ENCODE data around the gene NDFIP1.

NDFIP1 gene

DNA sequence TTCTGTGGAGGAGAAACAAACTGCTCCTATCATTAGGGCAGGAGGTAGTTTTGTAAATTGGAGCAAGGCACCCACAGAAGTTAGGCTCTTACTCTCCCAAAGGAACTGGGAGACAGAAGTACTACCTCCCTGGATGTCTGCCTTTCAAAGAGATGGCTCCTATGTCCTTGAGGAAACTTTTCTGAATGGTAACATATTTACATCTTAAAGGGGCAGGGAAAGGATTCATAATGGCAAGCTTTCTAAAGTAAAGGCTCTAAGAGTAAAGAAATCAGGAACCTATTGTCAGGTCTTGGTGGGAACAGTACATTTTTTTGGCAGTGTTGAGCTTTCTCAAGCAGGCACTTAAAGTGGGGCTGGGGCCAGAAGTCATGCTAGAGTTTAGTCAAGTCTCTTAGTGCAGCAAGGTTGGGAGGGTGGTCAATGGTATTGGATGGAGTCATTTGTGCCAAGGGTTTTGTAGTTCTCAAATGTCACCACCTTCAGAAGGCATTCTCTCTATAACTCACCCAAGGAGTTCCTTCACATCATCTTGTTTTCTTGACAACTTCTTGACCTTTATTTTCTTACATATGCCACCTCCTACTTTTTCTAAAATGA lies 26.3 kb upstream of the NDFIP1 start:
- TF ChIP-seq, protein P1, sequence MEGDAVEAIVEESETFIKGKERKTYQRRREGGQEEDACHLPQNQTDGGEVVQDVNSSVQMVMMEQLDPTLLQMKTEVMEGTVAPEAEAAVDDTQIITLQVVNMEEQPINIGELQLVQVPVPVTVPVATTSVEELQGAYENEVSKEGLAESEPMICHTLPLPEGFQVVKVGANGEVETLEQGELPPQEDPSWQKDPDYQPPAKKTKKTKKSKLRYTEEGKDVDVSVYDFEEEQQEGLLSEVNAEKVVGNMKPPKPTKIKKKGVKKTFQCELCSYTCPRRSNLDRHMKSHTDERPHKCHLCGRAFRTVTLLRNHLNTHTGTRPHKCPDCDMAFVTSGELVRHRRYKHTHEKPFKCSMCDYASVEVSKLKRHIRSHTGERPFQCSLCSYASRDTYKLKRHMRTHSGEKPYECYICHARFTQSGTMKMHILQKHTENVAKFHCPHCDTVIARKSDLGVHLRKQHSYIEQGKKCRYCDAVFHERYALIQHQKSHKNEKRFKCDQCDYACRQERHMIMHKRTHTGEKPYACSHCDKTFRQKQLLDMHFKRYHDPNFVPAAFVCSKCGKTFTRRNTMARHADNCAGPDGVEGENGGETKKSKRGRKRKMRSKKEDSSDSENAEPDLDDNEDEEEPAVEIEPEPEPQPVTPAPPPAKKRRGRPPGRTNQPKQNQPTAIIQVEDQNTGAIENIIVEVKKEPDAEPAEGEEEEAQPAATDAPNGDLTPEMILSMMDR (IDR thresholded peaks at IDR 0.05): no peak

DNA sequence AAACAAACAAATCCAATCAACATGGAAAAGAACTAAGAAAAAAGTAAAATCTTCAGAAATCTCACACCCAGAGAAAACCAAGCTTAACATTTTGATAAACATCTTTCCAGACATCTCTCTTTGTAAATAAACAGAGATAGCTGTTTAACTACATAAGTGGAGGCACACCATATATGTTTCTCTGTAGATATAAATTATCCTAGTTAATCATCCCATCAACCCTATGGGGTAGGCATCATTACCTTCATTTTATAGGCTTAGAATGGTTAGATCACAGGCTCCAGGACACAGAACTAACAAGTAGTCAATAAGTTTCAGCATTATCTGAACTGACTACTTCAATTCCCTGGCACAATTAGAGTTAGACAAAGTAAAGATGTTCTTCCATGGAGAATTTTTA lies 22.4 kb upstream of the NDFIP1 start:
- TF ChIP-seq, protein P1 (IDR thresholded peaks at IDR 0.05): no peak

DNA sequence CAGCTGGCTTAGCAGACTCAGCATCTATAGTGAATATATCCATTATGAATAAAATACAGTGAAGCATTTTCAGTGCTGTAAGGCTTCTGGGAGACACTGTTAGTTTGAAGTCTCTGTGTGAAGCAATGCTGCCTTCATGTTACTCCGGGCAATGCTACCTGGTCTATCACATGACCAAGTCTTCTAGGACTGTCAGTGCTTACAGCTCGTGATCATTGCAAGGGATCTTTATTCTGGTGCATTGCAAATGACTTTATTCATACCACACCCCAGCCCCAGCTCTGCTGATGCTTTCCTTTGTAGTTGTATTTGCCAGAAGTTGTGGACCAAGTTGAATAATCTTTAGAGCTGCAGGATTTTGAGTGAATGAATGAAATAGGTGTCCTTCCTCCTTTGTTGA lies 21.9 kb upstream of the NDFIP1 start:
- TF ChIP-seq, protein P1 (IDR thresholded peaks at IDR 0.05): no peak

DNA sequence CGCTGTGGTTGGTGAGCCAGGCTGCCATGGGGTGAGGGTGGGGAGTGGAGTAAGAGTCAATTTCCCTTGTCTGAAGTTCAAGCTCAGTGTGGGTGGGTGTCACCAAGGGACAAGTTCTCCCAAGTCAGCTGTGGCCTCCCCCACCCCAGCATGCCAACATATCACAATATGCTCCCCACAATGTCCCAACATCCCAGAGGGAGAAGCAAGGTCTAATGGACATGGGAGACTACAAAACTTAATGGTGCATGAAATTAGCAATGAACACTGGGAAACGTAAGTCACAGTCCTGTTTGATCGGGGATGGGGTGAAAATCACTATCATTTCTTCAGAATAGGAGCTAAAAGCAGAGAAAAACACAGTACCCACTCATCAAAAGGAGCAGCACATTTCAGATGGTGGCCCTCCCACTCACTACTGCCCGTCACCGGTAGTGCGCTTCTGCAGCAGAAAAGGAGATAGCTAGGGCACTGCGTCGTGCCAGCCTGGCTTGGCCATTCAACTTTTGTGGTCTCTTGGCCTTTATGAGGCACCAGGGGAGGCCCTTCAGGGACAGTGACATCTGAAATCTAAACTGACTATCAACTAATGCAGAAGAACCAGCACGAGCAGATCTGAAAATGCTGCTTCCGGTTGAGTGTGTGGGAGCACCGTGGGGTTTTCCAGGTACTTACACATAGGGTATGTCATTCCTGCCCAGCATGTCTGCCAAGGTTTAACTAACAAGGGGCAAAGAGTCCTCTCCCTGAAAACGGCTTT lies 20.5 kb upstream of the NDFIP1 start:
- TF ChIP-seq, protein P1 (IDR thresholded peaks at IDR 0.05): no peak

DNA sequence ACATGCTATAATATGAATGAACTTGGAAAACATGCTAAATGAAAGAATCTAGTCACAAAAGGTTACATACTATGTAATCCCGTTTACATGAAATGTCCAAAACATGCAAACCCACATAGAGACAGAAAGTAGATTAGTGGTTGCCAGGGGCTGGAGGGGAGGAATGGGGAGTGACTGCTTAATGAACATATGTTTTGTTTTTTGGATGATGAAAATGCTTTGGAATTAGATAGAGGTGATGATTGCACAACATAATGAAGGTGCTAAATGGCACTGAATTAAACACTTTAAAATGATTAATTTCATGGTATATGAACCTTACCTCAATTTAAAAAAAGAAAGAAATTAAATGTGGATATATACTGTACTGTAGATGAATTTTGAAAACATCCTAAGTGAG lies 17.6 kb upstream of the NDFIP1 start:
- TF ChIP-seq, protein P1 (IDR thresholded peaks at IDR 0.05): no peak

DNA sequence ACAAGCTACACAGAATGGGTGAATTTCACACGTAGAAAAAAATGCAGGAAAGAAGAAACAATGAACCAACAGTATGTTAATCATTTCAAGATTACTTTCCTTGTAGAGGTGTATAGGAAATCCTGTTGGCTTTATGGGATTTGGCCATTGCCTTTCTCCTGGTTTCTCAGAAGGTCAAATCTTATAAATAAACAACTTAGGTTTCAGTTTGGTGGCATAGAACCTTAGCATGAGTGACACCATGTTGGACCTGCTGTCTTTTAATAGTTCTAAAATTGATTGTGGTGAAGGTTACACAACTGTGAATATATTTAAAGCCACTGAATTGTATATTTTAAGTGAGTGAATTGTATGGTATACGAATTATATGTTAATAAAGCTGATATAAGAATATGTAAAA lies 16.7 kb upstream of the NDFIP1 start:
- TF ChIP-seq, protein P1 (IDR thresholded peaks at IDR 0.05): no peak

DNA sequence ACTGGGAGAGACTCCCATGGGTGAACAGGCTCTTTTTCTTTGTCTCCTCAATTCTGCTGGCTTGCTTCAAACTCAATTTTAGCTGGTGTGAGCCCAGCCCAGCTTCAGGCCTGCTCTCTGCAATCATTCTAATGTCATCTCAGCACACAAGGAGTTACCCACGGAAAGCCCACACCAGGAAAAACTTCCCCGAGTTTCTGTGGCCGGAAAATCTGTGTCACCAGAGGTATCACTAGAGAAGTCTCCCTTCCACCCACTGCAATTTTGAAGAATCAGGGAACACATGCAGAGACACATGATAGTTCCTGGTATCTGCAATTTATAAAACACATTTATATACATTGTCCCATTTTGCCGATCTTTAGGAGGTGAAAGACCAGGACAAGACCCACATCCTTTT lies 13.5 kb upstream of the NDFIP1 start:
- TF ChIP-seq, protein P1 (IDR thresholded peaks at IDR 0.05): no peak
